HG02623 (cell line): ENCODE measurements around the gene IL1RAPL1.

Experiments
- ATAC-seq: cut with Tn5 transposase; IDR thresholded peaks from one replicate; pipeline ENCODE4 v1.9.1; 2021; ENCODE audit warnings: moderate library complexity; ENCODE audit not compliant: unreplicated experiment

The IL1RAPL1 gene

GRCh38 chrX:29952016-29952415, 1364.8 kb downstream of the IL1RAPL1 start:
- no peak for ATAC-seq

GRCh38 chrX:29962061-29962460, 1374.8 kb downstream of the IL1RAPL1 start:
- no peak for ATAC-seq

- ATAC-seq, result no peak
These were observed 1378.4 kb downstream of the IL1RAPL1 start for GRCh38 chrX:29965634-29966033.

DNA sequence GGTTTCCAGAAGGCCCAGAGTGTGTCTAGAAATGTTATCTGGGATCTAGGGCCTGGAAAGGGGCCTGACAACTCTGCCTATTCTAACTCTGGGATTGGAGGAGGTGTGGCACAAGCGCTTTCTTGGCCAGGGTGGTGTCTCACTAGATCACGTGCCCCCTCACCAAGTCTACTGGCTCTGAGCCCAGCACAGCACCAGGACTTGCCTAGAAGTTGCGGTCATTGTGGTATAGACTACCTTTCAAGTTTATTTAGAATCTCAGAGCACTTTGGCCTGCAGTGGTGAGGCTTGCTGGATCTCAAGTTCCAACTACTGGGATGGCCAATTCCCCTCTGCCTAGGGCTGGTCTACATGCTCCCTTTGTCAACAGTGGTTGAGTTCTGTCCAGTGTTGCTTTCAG, 1404.8 kb downstream of the IL1RAPL1 start:
- ATAC-seq, result no peak

DNA sequence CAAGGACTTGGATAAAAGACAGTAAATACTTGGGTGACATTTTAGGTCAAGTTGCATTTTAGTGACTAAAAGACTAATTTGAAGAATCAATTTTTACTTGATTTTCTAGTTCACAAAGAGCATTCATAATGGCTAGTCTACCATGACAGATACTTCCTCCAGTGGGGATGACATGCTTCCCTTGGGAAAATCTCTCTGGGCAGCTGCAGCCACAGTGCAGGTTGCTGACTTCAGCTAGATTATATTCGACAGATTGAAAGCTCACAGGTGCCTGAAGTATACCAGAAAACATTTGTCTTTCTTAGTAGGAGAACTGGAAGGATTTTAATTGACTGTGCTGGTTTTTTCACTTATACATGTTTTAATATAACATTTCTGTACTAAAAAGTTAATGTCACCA, 1418.6 kb downstream of the IL1RAPL1 start:
- ATAC-seq, result no peak
